ENCODE results near the gene PTPRT.
A peak's percentile ranks its signal among the peaks of the same experiment; 100 is the strongest.

The PTPRT gene

GRCh38 chr20:42700372-42700771 lies 489.3 kb downstream of the PTPRT start:
- DNase-seq: no peak

- DNase-seq: no peak
These were observed 491.7 kb downstream of the PTPRT start for GRCh38 chr20:42697962-42698361.

GRCh38 chr20:42690842-42691437 lies 498.8 kb downstream of the PTPRT start:
- no peak for DNase-seq

- no peak for DNase-seq
These were observed 501.1 kb downstream of the PTPRT start for GRCh38 chr20:42688576-42688975.

GRCh38 chr20:42686057-42686456 lies 503.6 kb downstream of the PTPRT start:
- peak; percentile 85 for DNase-seq

- DNase-seq: peak; percentile 13
These were observed 510.8 kb downstream of the PTPRT start for GRCh38 chr20:42678895-42679294.

GRCh38 chr20:42656130-42656529 lies 533.6 kb downstream of the PTPRT start:
- DNase-seq: peak; percentile 22

GRCh38 chr20:42652266-42652665 lies 537.4 kb downstream of the PTPRT start:
- no peak for DNase-seq

GRCh38 chr20:42650191-42650746 lies 539.4 kb downstream of the PTPRT start:
- DNase-seq: no peak

GRCh38 chr20:42649748-42650147 lies 540.0 kb downstream of the PTPRT start:
- DNase-seq: no peak

- no peak for DNase-seq
These were observed 543.5 kb downstream of the PTPRT start for GRCh38 chr20:42646250-42646649.

GRCh38 chr20:42641886-42642285 lies 547.8 kb downstream of the PTPRT start:
- DNase-seq: no peak

- no peak for DNase-seq
These were observed 550.6 kb downstream of the PTPRT start for GRCh38 chr20:42639140-42639539.

GRCh38 chr20:42635699-42636411 lies 553.9 kb downstream of the PTPRT start:
- DNase-seq: no peak

- DNase-seq: no peak
These were observed 555.5 kb downstream of the PTPRT start for GRCh38 chr20:42634156-42634555.

- DNase-seq: no peak
These were observed 561.0 kb downstream of the PTPRT start for GRCh38 chr20:42628683-42629082.

GRCh38 chr20:42613076-42613475 lies 576.6 kb downstream of the PTPRT start:
- no peak for DNase-seq

GRCh38 chr20:42611889-42612837 lies 577.5 kb downstream of the PTPRT start:
- DNase-seq: no peak

GRCh38 chr20:42611423-42611822 lies 578.3 kb downstream of the PTPRT start:
- no peak for DNase-seq

GRCh38 chr20:42610070-42610469 lies 579.6 kb downstream of the PTPRT start:
- no peak for DNase-seq

GRCh38 chr20:42609618-42610017 lies 580.1 kb downstream of the PTPRT start:
- no peak for DNase-seq

- no peak for DNase-seq
These were observed 584.4 kb downstream of the PTPRT start for GRCh38 chr20:42604998-42605956.

Data from NCI-H748 treated with DMSO at 0.1 percent for 48 hours (cell line).